Colon (tissue), 2 donors: ENCODE results near the gene EPHB2.
"Not testable (repeated sequence)": the region's sequence is repeated elsewhere in the genome, so short reads cannot be mapped to it uniquely, and the experiment has no call there.

Experiments
- FAIRE-seq: peaks from 2 replicates; lab custom pipeline; 2012; peaks lifted over from hg19 to GRCh38; lab: Jason Lieb, UNC
- donor health status: control.
- donor health status: control.

Gene EPHB2

DNA sequence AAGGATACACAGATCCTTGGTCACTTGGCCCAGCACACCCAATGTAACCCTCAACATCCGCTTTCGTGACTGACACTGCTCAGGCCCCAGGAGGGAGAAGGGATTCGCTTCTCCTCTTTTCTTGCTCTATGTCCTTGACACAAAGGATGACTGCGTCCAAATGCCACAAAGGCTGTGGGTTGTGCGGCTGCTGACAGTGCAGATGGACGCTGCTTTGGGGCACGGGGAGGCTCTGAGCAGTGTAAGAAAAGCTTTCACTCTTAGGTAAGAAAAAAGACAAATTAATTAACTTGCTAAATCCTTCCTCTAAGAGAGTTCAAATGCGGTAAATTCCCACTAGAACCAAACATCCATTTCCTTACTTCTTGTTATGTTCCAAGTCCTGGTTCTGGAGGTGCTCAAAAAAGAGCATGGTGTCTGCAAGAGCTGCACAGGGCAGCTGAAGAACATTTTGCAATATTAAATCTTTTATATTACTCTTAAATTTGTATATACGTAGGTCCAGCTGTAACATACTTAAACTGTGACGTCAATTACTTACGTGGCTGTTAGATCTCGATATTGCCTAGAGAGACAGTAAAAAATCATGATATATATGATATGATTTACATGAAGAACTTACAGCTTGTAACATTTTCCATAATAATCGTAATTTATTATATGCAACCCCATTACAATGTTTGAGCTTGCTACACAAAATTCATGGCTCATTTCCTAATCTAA, 19.4 kb upstream of the EPHB2 start:
- FAIRE-seq: no peak

DNA sequence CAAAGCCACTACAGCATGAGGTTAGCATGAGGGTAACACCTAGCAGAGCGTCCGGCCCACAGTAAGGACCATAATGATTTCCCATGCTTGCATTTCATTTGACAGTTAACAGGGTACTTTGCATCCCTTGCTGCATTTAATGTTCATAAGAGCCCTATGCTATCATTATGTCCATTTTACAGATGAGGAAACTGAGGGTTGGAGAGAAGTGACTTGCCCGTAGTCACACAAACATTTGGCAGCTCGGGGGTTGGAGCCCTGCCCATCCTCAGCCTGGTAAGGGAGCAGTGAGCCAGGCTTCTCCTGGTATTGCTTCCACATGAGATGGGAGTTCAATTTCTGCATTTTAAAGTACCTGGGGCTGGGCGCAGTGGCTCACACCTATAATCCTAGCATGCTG, 16.5 kb upstream of the EPHB2 start:
- no peak for FAIRE-seq

DNA sequence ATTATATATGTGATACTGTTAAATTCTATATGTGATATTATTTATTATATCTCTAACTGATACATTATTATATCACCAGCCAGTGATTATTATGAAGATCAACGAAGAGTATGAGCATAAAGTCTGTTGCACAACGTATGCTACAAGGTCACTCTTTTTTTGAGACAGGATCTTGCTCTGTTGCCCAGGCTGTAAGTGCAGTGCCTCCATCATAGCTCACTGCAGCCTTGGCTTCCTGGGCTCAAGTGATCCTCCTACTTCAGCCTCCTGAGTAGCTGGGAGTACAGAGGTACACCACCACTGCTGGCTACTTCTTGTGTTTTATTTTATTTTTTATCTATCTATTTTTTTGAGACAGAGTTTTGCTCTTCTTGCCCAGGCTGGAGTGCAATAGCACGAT, 14.0 kb upstream of the EPHB2 start:
- no peak for FAIRE-seq

DNA sequence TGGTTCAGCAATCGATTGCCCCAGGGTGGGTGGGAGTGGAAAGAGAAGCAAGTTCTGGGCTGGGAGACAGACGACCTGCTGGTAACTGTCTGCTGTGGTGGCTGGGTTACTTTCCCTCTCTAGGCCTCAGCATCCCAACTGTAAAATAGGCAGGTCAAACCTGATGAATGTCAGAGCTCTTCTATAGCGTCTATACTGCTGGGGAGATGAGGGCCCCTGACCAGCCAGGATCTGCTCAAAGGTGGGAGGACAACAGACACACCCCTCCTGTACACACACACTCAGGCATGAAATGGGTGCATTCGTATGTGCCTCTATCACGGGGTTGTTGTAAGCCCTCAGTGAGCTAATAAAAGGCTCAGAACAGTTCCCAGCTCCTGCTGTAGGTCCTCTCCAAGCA, 12.7 kb upstream of the EPHB2 start:
- no peak for FAIRE-seq

DNA sequence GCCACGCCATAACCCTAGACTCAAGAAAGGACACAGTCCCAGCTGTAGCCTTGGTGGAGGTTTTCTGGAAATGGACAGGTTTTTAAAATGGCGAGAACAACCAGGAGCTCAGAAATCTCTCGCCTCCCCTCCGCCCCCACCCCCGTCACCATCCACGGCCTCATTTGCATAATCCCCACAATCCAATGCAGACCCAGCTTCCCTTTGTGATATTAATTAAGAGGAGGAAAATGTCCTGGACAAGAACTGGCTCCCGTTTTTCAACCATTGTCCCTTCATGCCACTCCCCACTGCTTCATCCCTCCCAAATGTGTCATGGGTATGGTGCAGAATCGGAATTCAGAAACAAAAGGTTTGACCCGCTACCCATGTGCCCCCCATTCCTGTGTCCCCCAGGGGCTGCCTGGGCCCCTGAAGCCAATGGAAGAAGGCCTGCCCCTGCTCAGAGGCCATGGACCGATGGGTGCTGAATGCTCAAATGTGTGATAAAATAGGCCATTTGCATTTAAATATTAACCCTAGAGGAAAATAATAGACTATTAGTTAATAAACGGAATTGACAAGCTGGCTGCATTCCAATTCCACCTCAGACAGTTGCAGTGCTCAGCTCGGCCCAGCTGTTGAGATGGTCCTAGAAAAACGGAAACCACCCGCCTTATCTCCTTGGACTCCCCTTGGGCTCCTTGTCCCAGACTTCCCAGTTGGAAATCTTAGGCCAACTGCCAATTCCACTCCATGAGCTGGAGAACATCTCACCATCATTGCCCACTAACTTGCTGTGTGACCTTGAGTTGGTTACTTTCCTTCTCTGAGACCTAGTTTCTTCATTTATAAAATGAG, 10.7 kb upstream of the EPHB2 start:
- no peak for FAIRE-seq

DNA sequence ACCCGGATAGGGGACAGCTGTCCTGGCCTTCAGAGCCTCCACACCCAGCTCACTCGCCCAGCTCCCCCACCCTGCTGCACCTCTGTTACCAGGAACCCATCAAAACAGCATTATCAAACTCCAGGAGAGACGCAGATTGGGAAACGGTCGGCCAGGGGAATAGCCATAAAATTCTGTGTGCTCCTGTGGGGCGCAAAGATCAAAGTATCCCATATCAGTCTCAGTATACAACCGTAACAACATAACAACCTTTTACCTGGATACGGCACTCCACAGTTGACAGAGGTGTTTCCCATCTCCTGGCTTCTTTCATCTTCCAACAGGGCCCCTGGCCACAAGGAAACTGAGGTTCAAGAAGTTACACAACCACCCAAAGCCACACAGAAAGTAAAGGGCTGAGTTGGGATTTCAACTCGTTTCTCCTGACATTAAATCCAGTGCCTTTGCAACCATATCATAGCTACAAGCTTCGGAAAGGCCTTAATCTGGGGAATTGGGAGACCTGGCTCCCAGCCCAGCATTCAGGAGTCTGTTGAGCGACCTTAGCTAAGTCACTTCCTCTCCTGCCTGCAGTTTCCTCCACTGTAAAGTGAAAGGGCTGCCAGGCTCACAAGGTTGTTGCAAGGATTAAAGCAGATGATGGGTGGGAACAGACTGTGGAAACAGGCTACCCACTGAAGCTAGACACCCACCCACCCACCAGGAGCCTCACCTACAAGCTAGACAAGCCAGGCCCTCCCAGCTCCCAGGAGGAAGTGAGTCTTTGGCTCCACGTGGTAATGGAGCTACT, 8.1 kb upstream of the EPHB2 start:
- no peak for FAIRE-seq

DNA sequence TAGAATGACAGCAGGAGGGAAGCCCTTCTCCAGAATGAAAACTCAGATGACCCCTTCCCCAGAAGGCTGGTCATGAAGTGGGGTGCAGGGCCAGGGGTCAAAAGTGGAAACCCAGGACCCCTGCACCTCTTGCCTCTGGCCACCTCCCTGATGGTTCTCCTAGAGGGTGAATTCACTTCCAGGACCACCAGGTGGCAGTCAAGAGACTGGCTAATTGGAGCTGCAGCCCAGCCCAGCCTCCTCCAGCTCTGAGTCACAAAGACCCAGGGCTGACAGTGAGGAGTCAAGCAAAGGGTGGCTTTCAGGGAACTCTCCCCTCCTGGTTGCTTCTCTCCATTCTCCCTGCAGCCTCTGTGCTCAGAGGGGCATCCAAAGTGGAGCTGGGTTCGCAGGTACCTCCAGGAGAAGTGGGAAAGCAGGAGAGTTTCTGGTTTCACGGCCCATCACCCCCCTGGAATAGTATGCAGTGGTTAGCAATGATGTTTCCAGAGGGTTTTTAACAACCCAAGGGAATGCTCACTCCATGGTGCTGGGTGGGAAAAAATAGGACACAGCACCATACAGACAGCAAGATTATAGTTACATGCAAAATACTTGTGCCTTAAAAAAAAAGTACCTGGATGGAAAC, 6.1 kb upstream of the EPHB2 start:
- FAIRE-seq: no peak

DNA sequence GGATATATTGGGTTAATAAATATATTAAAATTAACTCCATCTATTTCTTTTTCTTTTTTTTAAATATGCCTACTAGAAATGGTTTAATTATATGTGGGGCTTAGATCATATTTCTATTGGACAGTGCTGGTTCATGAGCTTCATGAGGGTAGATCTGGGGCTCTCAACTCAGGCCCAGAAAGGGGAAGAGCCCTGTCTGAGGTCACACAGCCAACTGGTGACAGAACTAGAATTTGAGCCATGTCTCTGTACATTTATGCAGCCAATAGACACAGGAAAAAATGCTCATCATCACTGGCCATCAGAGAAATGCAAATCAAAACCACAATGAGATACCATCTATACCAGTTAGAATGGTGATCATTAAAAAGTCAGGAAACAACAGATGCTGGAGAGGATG, 5.1 kb upstream of the EPHB2 start:
- FAIRE-seq: no peak

DNA sequence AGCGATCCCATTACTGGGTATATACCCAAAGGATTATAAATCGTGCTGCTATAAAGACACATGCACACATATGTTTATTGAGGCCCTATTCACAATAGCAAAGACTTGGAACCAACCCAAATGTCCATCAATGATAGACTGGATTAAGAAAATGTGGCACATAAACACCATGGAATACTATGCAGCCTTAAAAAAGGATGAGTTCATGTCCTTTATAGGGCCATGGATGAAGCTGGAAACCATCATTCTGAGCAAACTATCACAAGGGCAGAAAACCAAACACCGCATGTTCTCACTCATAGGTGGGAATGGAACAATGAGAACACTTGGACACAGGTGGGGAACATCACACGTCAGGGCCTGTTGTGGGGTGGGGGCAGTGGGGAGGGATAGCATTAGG, 4.5 kb upstream of the EPHB2 start:
- not testable (repeated sequence) for FAIRE-seq

DNA sequence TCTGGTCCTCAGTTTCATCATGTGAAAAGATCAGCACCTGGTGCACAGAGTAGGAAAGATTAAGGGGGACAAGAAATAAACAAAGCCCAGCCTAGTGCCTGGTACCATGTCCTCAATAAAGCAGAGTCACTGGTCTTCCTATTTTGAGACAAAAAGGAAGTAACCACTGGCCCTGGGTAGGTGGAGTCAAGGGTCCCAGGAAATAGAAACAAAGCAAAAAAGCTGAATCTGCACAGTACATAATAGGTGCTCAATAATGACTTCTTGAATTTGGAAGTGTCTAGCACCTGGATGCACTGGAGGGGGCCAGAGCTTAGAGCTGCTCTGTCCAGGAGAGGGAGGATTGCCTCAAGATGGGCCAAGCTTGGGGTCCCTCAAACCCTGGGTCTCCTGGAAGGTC, 1.9 kb upstream of the EPHB2 start:
- no peak for FAIRE-seq

DNA sequence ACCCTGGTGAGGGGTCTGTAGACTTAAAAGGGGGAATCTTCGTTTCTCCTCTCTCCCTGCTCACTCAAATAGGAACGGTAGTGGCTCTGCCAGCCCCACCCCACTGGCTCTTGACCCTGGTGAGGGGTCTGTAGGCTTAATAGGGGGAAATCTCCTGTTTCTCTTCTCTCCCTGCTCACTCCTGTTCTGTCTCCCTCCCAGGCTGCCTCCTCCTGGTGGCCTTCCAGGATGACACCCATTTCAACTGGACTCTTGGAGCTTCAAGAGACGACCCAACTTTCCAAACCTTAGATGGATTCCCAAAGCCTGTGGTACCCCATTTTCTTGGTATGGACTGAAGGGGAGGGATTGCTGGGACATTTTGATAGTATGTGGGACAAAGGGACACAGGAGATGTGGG, 1.4 kb upstream of the EPHB2 start:
- no peak for FAIRE-seq

DNA sequence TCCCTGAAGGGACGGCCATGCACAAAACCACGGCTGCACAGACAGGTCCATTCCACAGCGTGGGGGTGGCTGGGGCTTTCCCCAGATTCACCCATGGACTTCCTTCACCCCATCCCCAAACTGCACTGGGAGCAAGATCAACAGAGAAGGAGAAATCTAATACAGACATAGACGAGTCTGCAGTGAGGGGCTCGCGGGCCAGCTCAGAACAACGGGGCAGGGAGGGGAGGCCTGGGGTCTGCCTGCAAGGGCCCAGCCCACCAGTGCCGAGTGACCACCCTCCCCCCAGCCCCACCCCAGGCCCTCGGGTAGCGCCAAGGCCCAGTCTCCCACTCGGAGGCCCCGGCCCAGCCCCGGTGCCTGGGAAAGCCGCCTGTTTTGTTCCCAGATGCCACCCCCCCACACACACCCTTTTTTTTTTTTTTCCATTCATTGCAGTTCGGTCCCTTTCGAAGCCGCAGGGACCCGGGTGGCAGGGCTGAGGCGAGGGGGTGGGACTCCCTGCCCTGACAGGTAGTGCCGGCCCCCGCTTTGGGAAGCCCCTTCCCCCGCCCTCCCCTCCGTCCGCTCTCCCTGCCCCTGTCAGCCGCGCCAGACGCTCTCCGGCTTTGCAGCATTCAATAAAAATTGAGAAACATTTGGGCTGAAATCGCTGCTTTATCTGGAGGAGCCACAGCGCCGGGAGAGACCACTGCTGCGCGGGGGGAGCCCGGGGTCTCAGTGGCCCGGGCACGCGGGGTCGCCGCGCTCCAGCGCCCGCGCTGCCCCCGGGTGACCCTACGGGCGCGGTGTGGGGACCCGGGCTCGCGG, 543 bp upstream of the EPHB2 start:
- FAIRE-seq: no peak

DNA sequence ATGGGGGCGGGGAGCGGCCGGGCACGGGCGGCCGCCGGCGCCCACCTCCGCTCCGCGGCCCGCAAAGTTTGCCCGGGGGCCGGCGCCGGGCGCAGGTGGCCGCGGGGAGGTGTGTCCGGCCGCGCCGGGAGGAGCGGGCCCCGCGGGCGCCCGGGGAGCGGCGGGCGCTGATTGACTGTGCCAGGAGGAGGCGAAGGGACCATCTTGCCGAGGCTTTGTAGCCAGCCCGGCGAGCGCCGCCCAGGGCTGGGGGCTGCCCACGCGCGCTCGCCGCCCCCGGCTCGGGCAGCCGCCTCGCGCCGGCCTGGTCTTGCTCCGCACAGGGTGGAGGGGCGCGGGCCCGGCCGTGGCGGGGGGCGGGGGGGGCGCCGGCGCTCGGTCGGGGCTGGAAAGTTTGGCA, 432 bp downstream of the EPHB2 start:
- FAIRE-seq: no peak

DNA sequence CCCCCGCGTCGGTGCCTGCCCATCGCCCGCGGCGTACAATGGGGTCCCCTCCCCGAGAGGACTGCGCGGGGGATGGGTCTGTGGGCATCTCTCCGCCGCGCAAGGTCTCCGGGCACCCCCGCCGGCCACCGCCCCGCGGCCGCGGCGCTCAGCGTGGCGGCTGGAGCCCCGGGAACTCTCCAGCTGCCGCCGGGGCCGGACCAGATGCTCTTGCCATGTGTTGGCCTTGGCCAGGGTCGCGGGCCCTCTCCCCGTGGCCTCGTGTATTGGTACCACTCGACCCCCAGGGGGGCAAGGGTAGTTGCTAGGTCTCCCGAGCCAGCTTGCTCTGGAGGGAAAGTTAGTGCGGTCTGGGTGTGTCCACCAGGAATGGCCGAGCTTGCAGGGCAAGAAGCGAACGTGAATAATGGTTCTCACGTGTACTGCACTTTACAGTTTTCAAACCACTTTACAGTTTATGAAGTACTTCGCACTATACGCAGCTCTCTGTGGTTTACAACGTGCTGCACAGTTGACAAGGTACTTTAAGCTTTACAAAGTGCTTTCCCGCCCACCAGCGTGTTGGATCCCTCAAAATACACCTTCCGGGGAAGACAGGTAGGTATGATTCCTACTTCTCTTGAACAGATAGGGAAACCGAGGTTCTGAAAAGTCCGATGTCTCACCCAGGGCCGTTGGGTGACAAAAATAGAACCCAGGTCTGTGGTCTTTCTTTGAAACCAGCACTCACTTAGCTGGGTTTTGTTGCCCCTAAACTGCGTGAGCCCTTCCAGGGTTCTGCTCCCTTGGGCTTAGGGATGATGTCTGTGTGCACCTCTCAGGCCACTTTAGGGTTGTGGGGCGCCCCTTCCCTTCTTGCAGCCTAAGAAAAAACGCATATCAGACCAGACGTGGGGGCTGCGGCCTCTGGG, 1.2 kb downstream of the EPHB2 start:
- FAIRE-seq: no peak

DNA sequence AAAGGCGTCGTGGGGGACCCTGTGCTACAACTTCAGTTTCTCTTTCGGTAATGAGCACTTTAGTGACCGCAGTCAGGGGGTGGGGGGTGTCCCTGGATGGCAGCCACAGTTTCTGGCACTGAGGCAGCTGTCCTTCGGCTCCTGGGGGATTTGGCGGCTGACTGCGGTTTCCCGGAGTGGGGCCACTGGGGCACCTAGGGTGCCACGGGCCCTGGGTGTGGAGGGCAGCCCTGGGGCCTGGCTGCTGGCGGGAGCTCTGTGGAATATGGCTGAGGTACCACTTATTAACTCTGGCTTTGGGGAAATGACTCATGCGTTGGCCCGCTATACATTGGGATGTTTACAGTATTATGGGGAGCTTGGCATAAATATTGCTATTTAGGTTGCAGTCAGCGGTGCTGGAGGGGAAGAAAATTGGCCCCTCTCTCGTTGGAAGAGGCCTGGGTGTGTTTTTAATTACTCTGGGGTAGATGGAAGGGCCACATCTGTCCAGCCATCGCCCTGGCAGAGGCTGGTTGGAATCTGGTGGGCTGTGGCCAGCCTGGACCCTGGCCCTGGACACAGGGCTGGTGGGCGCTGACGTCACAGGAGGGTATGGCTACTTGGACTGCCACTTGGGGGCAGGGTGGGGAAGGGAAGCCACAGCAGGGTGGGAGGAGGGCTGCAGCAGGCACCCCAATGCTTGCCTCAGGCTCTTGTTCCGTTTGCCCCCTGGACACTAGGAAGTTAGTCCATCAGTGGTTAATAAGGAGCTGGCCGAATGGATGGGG, 2.0 kb downstream of the EPHB2 start:
- FAIRE-seq: no peak

DNA sequence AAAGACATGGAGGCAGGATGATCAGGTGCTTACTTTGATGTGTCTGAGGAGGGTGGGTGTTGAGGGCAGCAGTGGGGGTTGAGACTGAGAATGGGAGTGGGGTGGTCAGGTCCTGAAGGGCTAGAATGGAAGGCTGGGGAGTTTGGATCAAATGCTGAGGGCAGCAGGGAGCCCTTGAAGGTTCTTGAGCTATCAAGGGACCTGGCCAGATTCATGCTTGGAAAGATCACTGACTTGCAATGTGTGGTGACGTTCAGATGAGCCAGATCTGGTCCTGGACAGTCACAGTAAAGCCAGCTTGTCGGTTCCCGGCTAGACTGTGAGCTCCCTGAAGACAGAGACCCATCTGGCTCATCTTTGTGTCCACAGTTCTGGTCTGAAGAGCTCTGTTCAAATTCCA, 3.8 kb downstream of the EPHB2 start:
- FAIRE-seq: no peak

DNA sequence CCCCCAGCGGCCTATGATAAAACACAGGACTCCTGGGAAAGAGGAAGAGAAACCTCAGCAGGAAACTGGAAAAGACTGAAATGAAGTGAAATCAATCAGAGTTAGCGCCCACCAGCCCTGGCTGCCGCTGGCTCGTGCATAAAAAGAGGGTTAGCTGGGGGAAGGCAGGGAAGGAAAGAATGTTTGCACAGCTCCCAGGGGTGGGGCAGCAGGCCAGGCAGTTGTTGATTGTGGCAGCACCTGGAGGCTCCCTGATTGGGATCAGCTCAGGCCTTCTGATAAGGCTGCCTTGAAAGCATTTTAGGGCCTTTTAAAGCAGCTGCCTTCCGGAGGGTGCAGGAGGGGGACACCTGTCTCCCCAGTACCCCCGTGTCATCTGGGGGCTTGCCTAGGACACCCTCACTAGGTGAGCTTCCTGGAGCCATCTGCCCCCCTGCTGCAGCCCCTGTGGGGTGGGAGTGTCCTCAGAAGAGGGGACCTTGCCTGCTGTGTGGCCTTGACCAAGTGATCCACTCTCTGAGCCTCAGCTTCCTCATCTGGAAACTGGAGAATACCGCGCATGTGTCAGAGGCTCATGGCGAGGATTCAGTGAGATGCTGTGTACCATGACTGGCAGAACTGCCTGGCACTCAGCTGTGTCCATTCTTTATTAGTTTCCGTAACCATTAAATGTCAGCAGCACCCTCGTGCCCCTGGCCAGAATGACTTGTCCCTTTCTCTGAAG, 6.6 kb downstream of the EPHB2 start:
- no peak for FAIRE-seq

DNA sequence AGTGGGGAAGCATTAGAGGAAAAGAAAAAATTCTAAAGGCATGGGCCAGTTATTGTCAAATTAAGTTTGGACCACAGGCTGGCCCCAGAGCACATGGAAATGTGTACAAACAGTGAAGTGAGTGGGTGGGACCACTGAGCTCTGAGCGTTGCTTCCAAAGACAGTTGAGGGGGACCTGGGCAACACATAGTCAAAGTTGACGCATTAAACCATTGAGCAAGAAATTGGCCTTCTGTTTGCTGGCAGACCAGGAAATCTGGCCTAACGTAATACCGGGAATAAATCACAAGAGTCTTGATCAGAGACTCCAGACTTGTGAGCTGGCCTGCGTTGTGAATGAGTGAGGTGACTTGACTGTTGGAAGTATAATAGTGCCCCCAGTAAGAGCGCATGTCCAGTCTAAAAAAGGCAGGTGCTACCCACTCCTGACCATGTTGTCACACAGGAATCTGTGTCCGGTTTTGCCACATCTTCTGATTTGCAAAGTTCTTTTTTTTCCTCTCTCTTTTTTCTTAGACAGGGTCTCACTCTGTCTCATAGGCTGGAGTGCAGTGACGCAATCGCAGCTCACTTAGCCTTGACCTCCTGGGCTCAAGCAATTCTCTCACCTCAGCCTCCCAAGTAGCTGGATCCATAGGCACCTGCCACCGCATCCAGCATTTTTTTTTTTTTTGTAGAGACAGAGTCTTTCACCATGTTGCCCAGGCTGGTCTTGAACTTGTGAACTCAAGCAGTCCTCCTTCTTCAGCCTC, 10.7 kb downstream of the EPHB2 start:
- FAIRE-seq: no peak
